IgD-negative memory B cell (primary cell): Measurements from ENCODE around the gene FGD2. TPM values are rescaled to one million over a fixed set of nuclear protein-coding genes. Genes with fewer than 3 reads are reported as not detected.
A peak's percentile ranks its signal among the peaks of the same experiment; 100 is the strongest.

Source experiments
- H3K27ac Mint-ChIP-seq, 3 donors: one replicate each; pipeline ENCODE4 v1.8.0; 2020 to 2022; ENCODE audit warnings: mild to moderate bottlenecking in 3 of 3, mixed read lengths in 3 of 3, moderate library complexity in 1 of 3
- H3K27me3 Mint-ChIP-seq: one replicate; pipeline ENCODE4 v1.8.0; 2021; ENCODE audit warnings: mixed read lengths
- H3K36me3 Mint-ChIP-seq: one replicate; pipeline ENCODE4 v1.8.0; 2020; ENCODE audit warnings: mild to moderate bottlenecking, mixed read lengths
- H3K4me1 Mint-ChIP-seq, 3 donors: one replicate each; pipeline ENCODE4 v1.8.0; 2020 to 2022; ENCODE audit warnings: mixed read lengths in 3 of 3, mild to moderate bottlenecking in 1 of 3
- H3K4me3 Mint-ChIP-seq, 4 donors: one replicate each; pipeline ENCODE4 v1.8.0; 2020 to 2022; ENCODE audit warnings: mild to moderate bottlenecking in 4 of 4, mixed read lengths in 4 of 4, moderate library complexity in 3 of 4
- H3K9me3 Mint-ChIP-seq, 3 donors: one replicate each; pipeline ENCODE4 v1.8.0; 2020 to 2021; ENCODE audit warnings: mixed read lengths in 3 of 3, mild to moderate bottlenecking in 1 of 3
- polyA plus RNA-seq: library from polyadenylated mRNA; unstranded; fragments of 300-500 nt; fragmentation: Illumina TruSeq; gene quantifications from one replicate; pipeline ENCODE4 v1.2.3, GENCODE V29; 2021

The FGD2 gene
- polyA plus RNA-seq, 1 donor from 2014 or later: 99.8 TPM

DNA sequence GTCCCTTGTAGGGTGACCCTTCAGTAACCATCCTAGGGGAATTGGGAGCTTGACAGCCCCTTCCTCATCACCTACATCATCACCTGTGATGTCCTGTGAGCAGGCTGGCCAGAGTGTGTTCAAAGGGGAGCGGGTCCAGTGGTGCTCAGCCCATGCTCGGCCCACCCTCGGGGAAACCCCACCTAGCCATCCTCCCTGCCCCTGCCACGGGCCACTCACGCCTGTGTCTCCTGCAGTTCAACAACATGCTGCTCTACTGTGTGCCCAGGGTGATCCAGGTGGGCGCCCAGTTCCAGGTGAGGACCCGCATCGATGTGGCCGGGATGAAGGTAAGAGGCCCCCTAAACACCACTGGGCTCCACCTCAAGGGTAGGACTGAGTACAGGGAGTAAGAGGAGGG is 10.1 kb downstream of the FGD2 start:
- no peak overlapping the region for H3K27ac Mint-ChIP-seq
- no peaks in the 10 kb centered on the region for H3K36me3 Mint-ChIP-seq
- no peak overlapping the region for H3K4me3 Mint-ChIP-seq
- no peaks in the 10 kb centered on the region for H3K9me3 Mint-ChIP-seq
- H3K27me3 Mint-ChIP-seq: no peaks in the 10 kb centered on the region
- H3K4me1 Mint-ChIP-seq: peaks cover 6 to 19% (median 14%) of the 10 kb centered on the region in 3 donors

- no peaks in the 10 kb centered on the region for H3K36me3 Mint-ChIP-seq
- H3K4me3 Mint-ChIP-seq: no peak overlapping the region
- peaks cover 6 to 21% (median 14%) of the 10 kb centered on the region in 3 donors for H3K4me1 Mint-ChIP-seq
- no peaks in the 10 kb centered on the region for H3K9me3 Mint-ChIP-seq
- H3K27me3 Mint-ChIP-seq: no peaks in the 10 kb centered on the region
- no peak overlapping the region for H3K27ac Mint-ChIP-seq
Observed at GRCh38 chr6:37016995-37017394, 11.5 kb downstream of the FGD2 start.

GRCh38 chr6:37017606-37018197 is 12.2 kb downstream of the FGD2 start:
- Mint-ChIP-seq H3K36me3 (no peaks in the 10 kb centered on the region), H3K4me1 (peaks cover 6 to 20% (median 14%) of the 10 kb centered on the region in 3 donors), H3K4me3 (peak overlapping the region in 2 of 4 donors; percentile 3 to 83), H3K27me3 (no peaks in the 10 kb centered on the region), H3K9me3 (no peaks in the 10 kb centered on the region), H3K27ac (peak overlapping the region; percentile 1 to 93 (median 58))

GRCh38 chr6:37018198-37019064 is 13.0 kb downstream of the FGD2 start:
- no peaks in the 10 kb centered on the region for H3K36me3 Mint-ChIP-seq
- H3K27ac Mint-ChIP-seq: peak overlapping the region; percentile 16 to 93 (median 58)
- peaks cover 6 to 19% (median 16%) of the 10 kb centered on the region in 3 donors for H3K4me1 Mint-ChIP-seq
- H3K9me3 Mint-ChIP-seq: no peaks in the 10 kb centered on the region
- no peaks in the 10 kb centered on the region for H3K27me3 Mint-ChIP-seq
- peak overlapping the region in 2 of 4 donors; percentile 28 to 83 for H3K4me3 Mint-ChIP-seq

DNA sequence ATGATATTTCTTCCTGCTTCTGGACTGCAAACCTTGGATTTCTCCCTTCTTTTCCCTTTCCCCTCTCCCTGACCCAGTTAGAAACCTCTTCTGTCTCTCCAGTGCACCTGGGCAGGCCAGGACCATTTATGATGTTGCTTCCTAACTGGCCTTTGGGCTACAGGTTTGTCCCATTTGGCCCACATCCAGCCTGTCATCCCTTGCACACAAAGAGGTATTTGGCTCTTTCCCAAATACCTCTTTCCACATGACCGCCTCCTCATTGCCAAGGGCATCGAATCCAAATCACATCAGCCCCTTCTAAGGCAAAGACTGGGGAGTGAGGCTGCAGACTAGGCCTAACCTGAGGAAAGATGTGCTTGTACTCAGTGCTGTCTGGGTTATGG is 13.6 kb downstream of the FGD2 start:
- Mint-ChIP-seq H3K4me1 (peaks cover 6 to 19% (median 16%) of the 10 kb centered on the region in 3 donors), H3K27me3 (no peaks in the 10 kb centered on the region), H3K27ac (peak overlapping the region in 2 of 3 donors; percentile 58 to 78), H3K9me3 (no peaks in the 10 kb centered on the region), H3K4me3 (peak overlapping the region in 1 of 4 donors; percentile 28), H3K36me3 (no peaks in the 10 kb centered on the region)

DNA sequence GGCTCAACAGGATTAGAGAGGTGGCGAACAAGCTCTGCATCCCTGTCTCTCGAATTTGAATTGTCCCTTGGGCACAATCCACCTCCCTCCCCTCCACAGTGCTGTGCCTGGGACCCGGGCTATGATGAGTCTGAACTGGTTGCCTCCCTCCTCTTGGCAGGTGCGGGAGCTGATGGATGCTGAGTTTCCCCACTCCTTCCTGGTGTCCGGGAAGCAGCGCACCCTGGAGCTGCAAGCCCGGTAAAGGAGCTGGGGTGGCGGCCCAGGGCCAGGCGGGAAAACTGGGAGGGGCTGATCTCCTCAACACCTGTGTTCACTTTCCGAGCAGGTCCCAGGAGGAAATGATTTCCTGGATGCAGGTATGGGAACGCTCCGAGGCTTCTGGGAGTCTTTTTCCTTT is 14.9 kb downstream of the FGD2 start:
- H3K9me3 Mint-ChIP-seq: no peaks in the 10 kb centered on the region
- H3K4me1 Mint-ChIP-seq: peaks cover 6 to 19% (median 16%) of the 10 kb centered on the region in 3 donors
- H3K4me3 Mint-ChIP-seq: no peak overlapping the region
- no peaks in the 10 kb centered on the region for H3K27me3 Mint-ChIP-seq
- H3K36me3 Mint-ChIP-seq: no peaks in the 10 kb centered on the region
- no peak overlapping the region for H3K27ac Mint-ChIP-seq

GRCh38 chr6:37020812-37021211 is 15.4 kb downstream of the FGD2 start:
- Mint-ChIP-seq H3K4me1 (peaks cover 6 to 19% (median 16%) of the 10 kb centered on the region in 3 donors), H3K27me3 (no peaks in the 10 kb centered on the region), H3K27ac (peak overlapping the region in 2 of 3 donors; percentile 59), H3K9me3 (no peaks in the 10 kb centered on the region), H3K36me3 (no peaks in the 10 kb centered on the region), H3K4me3 (no peak overlapping the region)

- no peaks in the 10 kb centered on the region for H3K27me3 Mint-ChIP-seq
- H3K27ac Mint-ChIP-seq: peak overlapping the region in 1 of 3 donors; percentile 78
- H3K36me3 Mint-ChIP-seq: no peaks in the 10 kb centered on the region
- no peaks in the 10 kb centered on the region for H3K9me3 Mint-ChIP-seq
- no peak overlapping the region for H3K4me3 Mint-ChIP-seq
- H3K4me1 Mint-ChIP-seq: peaks cover 6 to 19% (median 16%) of the 10 kb centered on the region in 3 donors
Observed at GRCh38 chr6:37021356-37022129, 16.1 kb downstream of the FGD2 start.

- Mint-ChIP-seq H3K4me1 (peaks cover 6 to 19% (median 16%) of the 10 kb centered on the region in 3 donors), H3K27me3 (no peaks in the 10 kb centered on the region), H3K36me3 (no peaks in the 10 kb centered on the region), H3K4me3 (no peak overlapping the region), H3K27ac (peak overlapping the region in 2 of 3 donors; percentile 23 to 78), H3K9me3 (no peaks in the 10 kb centered on the region)
Observed at GRCh38 chr6:37022135-37022863, 16.8 kb downstream of the FGD2 start.

DNA sequence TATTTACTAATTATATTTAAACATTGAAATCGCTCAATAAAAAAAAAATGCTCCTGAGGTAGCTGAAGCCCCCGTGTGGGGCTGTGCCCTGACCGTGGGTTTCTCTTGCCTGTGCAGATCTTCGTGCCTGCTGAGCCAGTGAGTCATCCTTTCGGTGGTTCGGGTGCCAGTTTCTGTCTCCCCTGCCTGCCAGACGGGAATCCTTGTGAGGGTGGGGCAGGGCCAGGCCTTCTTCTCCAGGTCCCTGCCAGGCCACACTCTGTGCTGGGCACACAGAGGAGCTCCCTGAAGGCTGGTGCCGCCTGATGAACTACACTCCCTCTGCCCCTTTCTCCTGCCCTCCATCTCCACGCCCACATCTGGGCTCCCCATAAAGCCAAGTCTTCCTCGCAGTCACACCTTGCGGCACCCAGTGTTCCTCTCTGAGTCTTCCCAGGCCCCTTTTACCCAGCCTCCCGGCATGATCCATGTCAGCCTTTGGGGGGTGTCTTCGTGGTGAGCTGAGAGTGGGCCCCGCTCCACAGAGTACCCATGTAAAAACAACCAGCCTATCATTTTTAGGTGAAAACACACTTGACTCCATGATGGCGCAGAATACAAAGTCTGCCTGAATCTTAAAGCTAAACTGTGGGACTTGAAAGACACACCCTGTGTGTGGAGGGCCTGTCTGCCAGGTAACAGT is 19.3 kb downstream of the FGD2 start:
- no peak overlapping the region for H3K4me3 Mint-ChIP-seq
- peaks cover 0 to 7% (median 2%) of the 10 kb centered on the region in 3 donors for H3K4me1 Mint-ChIP-seq
- H3K27ac Mint-ChIP-seq: peak overlapping the region in 1 of 3 donors; percentile 73
- no peaks in the 10 kb centered on the region for H3K9me3 Mint-ChIP-seq
- H3K36me3 Mint-ChIP-seq: no peaks in the 10 kb centered on the region
- no peaks in the 10 kb centered on the region for H3K27me3 Mint-ChIP-seq

DNA sequence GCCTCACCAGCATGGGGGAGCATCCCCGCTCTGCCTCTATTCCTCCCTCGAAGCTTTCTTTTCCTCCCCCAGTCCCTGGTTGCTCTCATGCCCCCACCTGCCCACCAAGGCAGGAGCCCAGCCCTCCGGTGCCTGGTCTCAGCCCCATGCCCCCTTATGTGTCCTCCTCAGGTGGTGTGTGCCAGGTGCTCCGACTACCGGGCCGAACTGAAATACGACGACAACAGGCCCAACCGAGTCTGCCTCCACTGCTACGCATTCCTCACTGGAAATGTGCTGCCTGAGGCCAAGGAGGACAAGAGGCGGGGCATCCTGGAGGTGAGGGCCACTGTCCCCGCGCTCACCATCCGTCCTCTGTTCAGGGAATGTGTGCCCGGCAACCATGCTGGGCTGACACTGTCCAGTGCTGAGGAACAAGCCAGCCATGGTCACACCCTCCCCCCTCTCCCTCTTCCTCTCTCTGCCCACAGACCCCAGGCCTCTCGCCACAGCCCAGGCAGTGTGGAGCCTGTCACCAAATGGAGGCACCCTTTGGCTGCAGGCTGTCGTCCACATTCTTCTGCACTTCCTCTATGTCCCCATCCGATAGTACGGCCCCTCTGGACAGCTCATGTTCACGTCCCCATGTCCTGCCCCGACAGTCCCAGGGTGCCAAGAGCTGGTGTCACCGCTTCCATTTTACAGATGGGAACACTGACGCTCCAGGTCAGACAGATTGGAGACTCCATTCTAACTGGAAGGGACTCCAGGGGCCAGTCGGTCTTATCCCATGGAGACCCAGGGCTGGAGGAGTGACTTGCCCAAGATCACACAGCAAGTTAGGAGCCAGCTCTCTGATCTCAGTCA is 20.4 kb downstream of the FGD2 start:
- Mint-ChIP-seq H3K4me3 (peak overlapping the region in 1 of 4 donors; percentile 77), H3K27me3 (no peaks in the 10 kb centered on the region), H3K9me3 (peaks cover 0 to 6% (median 3%) of the 10 kb centered on the region in 3 donors), H3K27ac (peak overlapping the region in 1 of 3 donors; percentile 39), H3K36me3 (peaks cover 7% of the 10 kb centered on the region), H3K4me1 (peaks cover 0 to 4% (median 2%) of the 10 kb centered on the region in 3 donors)

DNA sequence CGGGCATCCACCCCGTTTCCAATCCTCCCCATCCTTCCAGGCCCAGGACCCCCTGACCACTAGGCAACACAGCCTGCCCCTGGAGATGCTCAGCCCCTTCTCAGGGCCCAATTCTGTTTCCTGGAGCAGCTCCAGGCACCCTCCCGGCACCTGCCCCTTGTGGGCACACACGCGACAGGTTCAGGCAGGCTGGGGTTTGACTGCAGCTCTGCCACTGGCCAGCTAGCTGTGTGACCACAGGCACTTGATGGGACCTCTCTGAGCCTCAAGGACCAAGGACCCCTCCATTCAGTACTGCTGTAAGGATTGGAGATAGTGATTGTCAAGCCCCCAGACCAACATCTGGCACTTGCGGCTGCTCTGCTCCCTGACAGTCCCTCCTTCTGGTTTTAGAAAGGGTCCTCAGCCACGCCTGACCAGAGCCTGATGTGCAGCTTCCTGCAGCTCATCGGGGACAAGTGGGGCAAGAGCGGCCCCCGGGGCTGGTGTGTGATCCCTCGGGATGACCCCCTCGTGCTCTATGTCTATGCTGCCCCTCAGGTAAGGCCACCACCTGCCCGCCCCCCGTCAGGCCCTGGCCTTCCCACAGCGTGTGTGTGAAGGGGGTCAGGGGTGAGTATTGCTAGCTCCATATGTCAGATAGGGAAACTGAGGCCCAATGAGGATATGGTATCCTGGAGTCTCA is 21.7 kb downstream of the FGD2 start:
- no peak overlapping the region for H3K4me3 Mint-ChIP-seq
- H3K27me3 Mint-ChIP-seq: no peaks in the 10 kb centered on the region
- H3K36me3 Mint-ChIP-seq: peaks cover 7% of the 10 kb centered on the region
- H3K4me1 Mint-ChIP-seq: peaks cover 0 to 2% (median 2%) of the 10 kb centered on the region in 3 donors
- peaks cover 0 to 6% (median 3%) of the 10 kb centered on the region in 3 donors for H3K9me3 Mint-ChIP-seq
- no peak overlapping the region for H3K27ac Mint-ChIP-seq
